ENCODE measurements around the gene AK5. TPM values are rescaled to one million over a fixed set of nuclear protein-coding genes. Genes with fewer than 3 reads are reported as not detected.

The AK5 gene
- polyA plus RNA-seq, 3 donors: 2.6 to 5.2 (median 2.7) TPM

- DNase-seq: no peak
These were observed 67.5 kb downstream of the AK5 start for GRCh38 chr1:77349275-77349674.

- no peak for DNase-seq
These were observed 68.4 kb downstream of the AK5 start for GRCh38 chr1:77350012-77350770.

- DNase-seq: no peak
These were observed 72.7 kb downstream of the AK5 start for GRCh38 chr1:77354536-77354935.

- DNase-seq: no peak
These were observed 73.2 kb downstream of the AK5 start for GRCh38 chr1:77355010-77355409.

- no peak for DNase-seq
These were observed 74.3 kb downstream of the AK5 start for GRCh38 chr1:77356136-77356535.

GRCh38 chr1:77360256-77360655 lies 78.4 kb downstream of the AK5 start:
- no peak for DNase-seq

- DNase-seq: no peak
These were observed 79.8 kb downstream of the AK5 start for GRCh38 chr1:77361621-77362020.

- DNase-seq: no peak
These were observed 88.3 kb downstream of the AK5 start for GRCh38 chr1:77370161-77370560.

GRCh38 chr1:77370583-77371306 lies 88.9 kb downstream of the AK5 start:
- DNase-seq: no peak

GRCh38 chr1:77371396-77371795 lies 89.6 kb downstream of the AK5 start:
- DNase-seq: no peak

- no peak for DNase-seq
These were observed 91.9 kb downstream of the AK5 start for GRCh38 chr1:77373702-77374101.

GRCh38 chr1:77375541-77375940 lies 93.7 kb downstream of the AK5 start:
- no peak for DNase-seq

- DNase-seq: no peak
These were observed 94.2 kb downstream of the AK5 start for GRCh38 chr1:77375990-77376389.

- peak; percentile 5 for DNase-seq
These were observed 97.1 kb downstream of the AK5 start for GRCh38 chr1:77378723-77379535.

- DNase-seq: no peak
These were observed 100.5 kb downstream of the AK5 start for GRCh38 chr1:77382366-77382765.

GRCh38 chr1:77383236-77383635 lies 101.4 kb downstream of the AK5 start:
- DNase-seq: no peak

- no peak for DNase-seq
These were observed 103.7 kb downstream of the AK5 start for GRCh38 chr1:77385551-77385950.

GRCh38 chr1:77386276-77386675 lies 104.5 kb downstream of the AK5 start:
- DNase-seq: no peak

- DNase-seq: no peak
These were observed 105.7 kb downstream of the AK5 start for GRCh38 chr1:77387553-77387952.

GRCh38 chr1:77388661-77389060 lies 106.8 kb downstream of the AK5 start:
- no peak for DNase-seq

GRCh38 chr1:77392486-77392885 lies 110.7 kb downstream of the AK5 start:
- DNase-seq: no peak

GRCh38 chr1:77394166-77394565 lies 112.3 kb downstream of the AK5 start:
- DNase-seq: no peak

GRCh38 chr1:77395051-77395450 lies 113.2 kb downstream of the AK5 start:
- DNase-seq: no peak

Data from renal pelvis (tissue), 4 donors.